Activated T-cell treated with anti-CD3 and anti-CD28 coated beads, Interleukin-2, amount 50 U/mL, for 4 hours (primary cell): ENCODE measurements around the gene CELA1. TPM values are rescaled to one million over a fixed set of nuclear protein-coding genes. Genes with fewer than 3 reads are reported as not detected.
"Not testable (repeated sequence)": the region's sequence is repeated elsewhere in the genome, so short reads cannot be mapped to it uniquely, and the experiment has no call there.

ENCODE experiments used
- ATAC-seq, 2 donors: fragments of 200-7000 bp; cut with Tn5 transposase; one replicate each; pipeline ENCODE4 v1.10.0; 2021
- DNase-seq: peaks from one replicate; pipeline ENCODE4 v3.0.0-alpha.2; 2020
- H3K27me3 Mint-ChIP-seq: one replicate; pipeline ENCODE4 v1.8.0; 2021; ENCODE audit warnings: low read depth, mixed read lengths
- H3K36me3 Mint-ChIP-seq: one replicate; pipeline ENCODE4 v1.8.0; 2022; ENCODE audit warnings: mixed read lengths; ENCODE audit not compliant: insufficient read depth
- H3K4me1 Mint-ChIP-seq: one replicate; pipeline ENCODE4 v1.8.0; 2021; ENCODE audit warnings: low read depth, mixed read lengths
- H3K4me3 Mint-ChIP-seq: one replicate; pipeline ENCODE4 v1.8.0; 2021; ENCODE audit warnings: mild to moderate bottlenecking, moderate library complexity, mixed read lengths
- H3K9me3 Mint-ChIP-seq: one replicate; pipeline ENCODE4 v1.8.0; 2021; ENCODE audit warnings: mixed read lengths
- total RNA-seq, 3 donors: library from RNA; stranded (reverse); gene quantifications; one replicate each; pipeline ENCODE4 v1.2.1, GENCODE V29; 2021

Gene CELA1
- total RNA-seq, 3 donors from 2014 or later, result not detected

DNA sequence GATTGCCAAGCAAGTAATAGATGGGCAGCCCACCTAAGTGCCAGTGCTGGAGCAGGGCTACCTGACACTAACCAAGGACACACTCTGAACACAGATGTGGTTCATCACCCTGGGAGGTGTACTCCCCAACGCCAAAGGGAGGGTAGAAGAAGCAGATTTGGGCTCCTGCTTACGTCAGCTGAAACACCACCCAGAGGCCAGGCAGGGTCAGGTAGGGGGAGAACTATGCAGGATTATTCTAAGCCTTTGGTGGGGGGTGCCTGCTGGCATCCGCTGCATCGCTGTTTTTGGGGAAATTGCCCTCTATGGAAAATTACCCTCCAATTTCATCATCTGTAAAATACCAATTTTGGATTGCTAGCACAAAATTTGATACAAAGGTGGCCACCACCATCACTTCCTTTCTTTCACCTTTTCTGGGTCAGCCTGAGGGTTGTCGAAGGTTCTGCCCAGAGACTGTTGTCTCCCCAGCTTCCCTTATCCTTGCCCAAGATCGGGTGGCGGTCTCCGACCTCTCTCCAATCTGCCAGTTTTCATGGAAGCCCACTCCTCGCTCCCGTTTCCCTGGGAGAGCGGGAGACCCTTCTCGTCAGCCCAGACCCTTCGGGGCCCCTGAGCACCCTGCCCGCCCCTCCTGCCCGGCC is 23.0 kb downstream of the CELA1 start:
- Mint-ChIP-seq H3K36me3 (peaks cover 11% of the 10 kb centered on the region), H3K4me1 (peaks cover 84% of the 10 kb centered on the region), H3K4me3 (peak overlapping the region; percentile 87), H3K27me3 (no peaks in the 10 kb centered on the region), H3K9me3 (no peaks in the 10 kb centered on the region)
- DNase-seq (peak; percentile 33), ATAC-seq (peak; percentile 35 to 40)

DNA sequence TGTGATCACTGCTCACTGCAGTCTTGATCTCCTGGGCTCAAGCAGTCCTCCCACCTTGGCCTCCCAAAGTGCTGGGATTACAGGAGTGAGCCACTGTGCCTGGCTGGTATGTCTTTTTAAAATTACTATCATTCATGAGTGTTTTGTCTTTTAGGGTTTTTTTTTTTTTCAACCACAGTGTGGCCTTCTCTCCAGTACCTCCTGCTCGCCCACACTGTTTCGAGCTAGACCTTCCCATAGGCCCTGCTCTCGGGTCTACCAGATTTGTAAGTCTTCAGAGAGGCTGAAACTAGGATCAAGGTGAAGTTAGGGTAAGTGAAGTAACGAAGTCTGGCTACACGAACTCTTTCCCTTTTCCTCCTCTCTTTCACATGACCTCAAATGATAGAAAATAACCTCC is 24.0 kb downstream of the CELA1 start:
- peaks cover 13% of the 10 kb centered on the region for H3K36me3 Mint-ChIP-seq
- no peaks in the 10 kb centered on the region for H3K27me3 Mint-ChIP-seq
- H3K9me3 Mint-ChIP-seq, result no peaks in the 10 kb centered on the region
- H3K4me3 Mint-ChIP-seq, result peak overlapping the region; percentile 87
- DNase-seq (no peak), ATAC-seq (peak; percentile 28 to 34)
- peaks cover 82% of the 10 kb centered on the region for H3K4me1 Mint-ChIP-seq

DNA sequence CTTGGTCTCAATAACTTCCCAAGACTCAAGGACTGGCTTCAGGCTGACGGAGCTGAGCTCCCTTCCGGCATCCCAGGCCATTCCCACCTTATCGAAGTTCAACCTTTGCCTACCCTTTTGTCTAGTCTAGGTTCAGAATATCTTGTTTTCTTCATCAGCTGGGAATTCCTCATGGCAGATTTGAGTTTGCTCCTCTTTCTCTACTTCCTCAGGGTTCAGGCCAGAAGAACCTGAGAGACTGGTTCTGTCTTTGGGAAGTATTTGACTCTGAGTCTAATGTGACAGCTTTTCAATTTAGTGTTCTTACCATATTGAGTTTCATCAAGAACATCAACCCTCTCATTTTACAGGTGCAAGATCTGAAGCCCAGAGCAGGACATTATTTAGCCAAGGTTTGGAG is 24.6 kb downstream of the CELA1 start:
- H3K4me3 Mint-ChIP-seq, result peak overlapping the region; percentile 74
- H3K36me3 Mint-ChIP-seq, result peaks cover 13% of the 10 kb centered on the region
- ATAC-seq (no peak), DNase-seq (no peak)
- H3K9me3 Mint-ChIP-seq, result no peaks in the 10 kb centered on the region
- no peaks in the 10 kb centered on the region for H3K27me3 Mint-ChIP-seq
- H3K4me1 Mint-ChIP-seq, result peaks cover 80% of the 10 kb centered on the region

GRCh38 chr12:51320695-51321320 is 25.7 kb downstream of the CELA1 start:
- no peaks in the 10 kb centered on the region for H3K9me3 Mint-ChIP-seq
- no peak for ATAC-seq
- peak overlapping the region; percentile 74 for H3K4me3 Mint-ChIP-seq
- peaks cover 79% of the 10 kb centered on the region for H3K4me1 Mint-ChIP-seq
- H3K27me3 Mint-ChIP-seq, result no peaks in the 10 kb centered on the region
- DNase-seq, result no peak
- peaks cover 15% of the 10 kb centered on the region for H3K36me3 Mint-ChIP-seq

DNA sequence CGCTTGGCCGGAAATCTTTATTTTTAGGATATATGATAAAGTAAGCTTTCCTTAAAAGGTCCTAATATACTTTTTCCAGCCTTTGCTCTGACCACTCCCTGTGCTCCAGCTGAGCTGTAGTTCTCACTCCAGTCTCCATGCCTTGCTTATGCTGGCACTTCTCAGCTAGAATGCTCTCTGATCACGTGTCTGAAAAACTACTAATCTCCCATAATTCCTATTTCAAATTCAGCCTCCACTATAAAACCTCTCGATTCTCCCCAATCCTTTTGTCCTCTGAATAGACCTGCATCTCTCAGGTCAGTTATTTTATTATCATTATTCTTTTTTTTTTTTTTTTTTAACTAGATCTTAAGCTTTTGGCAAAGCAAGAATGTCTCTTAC is 26.2 kb downstream of the CELA1 start:
- Mint-ChIP-seq H3K4me3 (peak overlapping the region; percentile 74), H3K27me3 (no peaks in the 10 kb centered on the region), H3K9me3 (no peaks in the 10 kb centered on the region), H3K36me3 (peaks cover 15% of the 10 kb centered on the region), H3K4me1 (peaks cover 81% of the 10 kb centered on the region)
- DNase-seq, result no peak
- no peak for ATAC-seq

GRCh38 chr12:51318846-51319599 is 27.5 kb downstream of the CELA1 start:
- H3K9me3 Mint-ChIP-seq, result no peaks in the 10 kb centered on the region
- no peaks in the 10 kb centered on the region for H3K27me3 Mint-ChIP-seq
- peaks cover 15% of the 10 kb centered on the region for H3K36me3 Mint-ChIP-seq
- no peak for DNase-seq
- H3K4me1 Mint-ChIP-seq, result peaks cover 74% of the 10 kb centered on the region
- peak overlapping the region; percentile 62 for H3K4me3 Mint-ChIP-seq
- peak; percentile 19 to 34 for ATAC-seq

GRCh38 chr12:51318057-51318806 is 28.2 kb downstream of the CELA1 start:
- Mint-ChIP-seq H3K36me3 (peaks cover 15% of the 10 kb centered on the region), H3K4me1 (peaks cover 74% of the 10 kb centered on the region)
- H3K4me3 Mint-ChIP-seq, H3K9me3 Mint-ChIP-seq, DNase-seq, H3K27me3 Mint-ChIP-seq: not testable (repeated sequence)
- peak in 1 of 2 donors; percentile 24 for ATAC-seq

DNA sequence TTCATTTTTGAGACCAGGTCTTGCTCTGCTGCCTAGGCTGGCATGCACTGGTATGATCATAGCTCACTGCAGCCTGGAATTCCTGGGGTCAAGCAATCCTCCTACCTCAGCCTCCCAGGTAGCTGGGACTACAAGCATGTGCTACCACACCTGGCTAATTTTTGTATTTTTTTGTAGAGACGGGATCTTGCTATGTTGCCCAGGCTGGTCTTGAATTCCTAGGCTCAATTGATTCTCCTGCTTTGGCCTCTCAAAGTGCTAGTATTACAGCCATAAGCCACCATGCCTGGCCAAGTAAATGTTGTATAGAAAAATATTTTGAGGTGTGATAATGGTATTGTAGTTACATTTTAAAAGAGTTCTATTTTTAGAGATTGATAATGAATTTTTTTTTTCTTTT is 35.1 kb downstream of the CELA1 start:
- DNase-seq (no peak), ATAC-seq (no peak)
- no peaks in the 10 kb centered on the region for H3K27me3 Mint-ChIP-seq
- H3K9me3 Mint-ChIP-seq, result no peaks in the 10 kb centered on the region
- H3K4me3 Mint-ChIP-seq, result no peak overlapping the region
- peaks cover 20% of the 10 kb centered on the region for H3K36me3 Mint-ChIP-seq
- H3K4me1 Mint-ChIP-seq, result peaks cover 66% of the 10 kb centered on the region

DNA sequence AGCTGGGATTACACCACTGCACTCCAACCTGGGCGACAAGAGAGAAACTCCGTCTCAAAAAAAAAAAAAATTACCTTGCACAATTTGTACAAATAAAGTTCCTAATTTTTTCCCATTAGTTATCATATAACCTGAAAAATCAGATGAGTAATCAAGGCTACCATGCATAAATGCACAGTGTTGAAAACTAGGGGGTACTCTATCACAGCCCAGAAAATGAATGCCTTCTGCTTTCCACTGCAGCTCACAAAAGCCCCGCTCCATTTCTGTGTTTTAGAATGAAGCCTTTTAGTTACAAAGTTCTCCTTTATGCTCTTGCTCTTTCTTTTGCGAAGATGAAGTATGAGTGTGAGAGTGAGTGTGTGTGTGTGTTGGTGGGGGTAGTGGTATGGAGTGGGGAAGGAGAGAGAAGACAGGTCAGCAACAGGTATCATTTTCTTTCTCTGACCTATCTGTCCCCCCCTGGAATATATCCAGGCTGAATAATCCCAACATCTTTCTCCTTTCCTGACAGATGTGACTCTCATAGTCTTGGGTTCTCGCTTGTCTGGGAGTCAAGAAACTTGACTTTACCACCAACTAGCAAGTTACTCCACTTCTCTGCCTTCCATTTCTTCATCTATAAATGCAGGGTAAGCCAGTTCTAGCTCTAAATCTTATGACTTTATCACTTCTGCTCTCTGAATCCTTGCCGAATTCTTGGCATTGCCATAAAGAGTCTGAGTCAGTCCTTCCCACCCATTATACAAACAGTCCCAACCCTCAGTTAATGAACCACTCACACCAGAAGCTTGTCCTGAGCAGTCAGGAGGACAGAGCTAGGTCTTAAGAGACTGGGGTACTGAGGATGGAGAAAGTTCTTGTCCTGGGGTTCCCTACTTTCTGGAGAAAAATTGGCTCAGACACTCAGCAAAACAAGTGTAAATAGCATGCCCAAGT is 38.6 kb downstream of the CELA1 start:
- H3K4me1 Mint-ChIP-seq, result peaks cover 64% of the 10 kb centered on the region
- H3K4me3 Mint-ChIP-seq, result no peak overlapping the region
- peaks cover 29% of the 10 kb centered on the region for H3K36me3 Mint-ChIP-seq
- H3K27me3 Mint-ChIP-seq, result no peaks in the 10 kb centered on the region
- no peak for ATAC-seq
- no peak for DNase-seq
- no peaks in the 10 kb centered on the region for H3K9me3 Mint-ChIP-seq

GRCh38 chr12:51306507-51306906 is 40.0 kb downstream of the CELA1 start:
- Mint-ChIP-seq H3K36me3 (peaks cover 30% of the 10 kb centered on the region), H3K9me3 (no peaks in the 10 kb centered on the region), H3K4me1 (peaks cover 57% of the 10 kb centered on the region), H3K4me3 (no peak overlapping the region), H3K27me3 (no peaks in the 10 kb centered on the region)
- DNase-seq, result no peak
- no peak for ATAC-seq

- peaks cover 33% of the 10 kb centered on the region for H3K36me3 Mint-ChIP-seq
- not testable (repeated sequence) for DNase-seq, H3K27me3 Mint-ChIP-seq, ATAC-seq, H3K9me3 Mint-ChIP-seq, H3K4me3 Mint-ChIP-seq
- peaks cover 14% of the 10 kb centered on the region for H3K4me1 Mint-ChIP-seq
These were observed 45.7 kb downstream of the CELA1 start for GRCh38 chr12:51300768-51301167.

DNA sequence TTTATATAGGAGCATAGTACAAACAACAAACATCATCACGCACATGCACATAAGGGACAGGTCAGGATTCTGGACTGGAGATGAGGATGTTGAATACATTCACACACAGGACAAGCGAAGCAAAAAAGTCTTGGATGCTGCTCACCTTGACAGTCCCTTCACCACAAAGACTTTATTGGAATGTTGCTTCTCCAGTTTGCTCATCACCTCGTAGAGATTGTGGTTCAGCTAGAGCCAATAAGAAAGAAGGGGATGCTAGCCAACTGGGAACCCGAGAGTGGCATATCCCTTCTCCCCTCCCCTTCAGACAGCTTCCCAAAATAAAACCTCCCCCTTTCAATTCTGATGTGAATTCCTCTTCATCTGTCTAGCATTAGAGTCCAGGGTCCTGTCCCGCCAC is 50.8 kb downstream of the CELA1 start:
- ATAC-seq (no peak), DNase-seq (no peak)
- peaks cover 31% of the 10 kb centered on the region for H3K36me3 Mint-ChIP-seq
- H3K4me3 Mint-ChIP-seq, result no peak overlapping the region
- H3K27me3 Mint-ChIP-seq, result no peaks in the 10 kb centered on the region
- peaks cover 18% of the 10 kb centered on the region for H3K4me1 Mint-ChIP-seq
- no peaks in the 10 kb centered on the region for H3K9me3 Mint-ChIP-seq

GRCh38 chr12:51294097-51294496 is 52.4 kb downstream of the CELA1 start:
- Mint-ChIP-seq H3K4me1 (peaks cover 15% of the 10 kb centered on the region), H3K36me3 (peaks cover 27% of the 10 kb centered on the region)
- H3K9me3 Mint-ChIP-seq, H3K27me3 Mint-ChIP-seq, DNase-seq, H3K4me3 Mint-ChIP-seq, ATAC-seq: not testable (repeated sequence)
